ENCODE results near the gene CAMTA1. TPM values are rescaled to one million over a fixed set of nuclear protein-coding genes. Genes with fewer than 3 reads are reported as not detected.

The CAMTA1 gene
- total and polyA plus RNA-seq, 4 donors, result 18.0 to 93.5 (median 35.8) TPM

DNA sequence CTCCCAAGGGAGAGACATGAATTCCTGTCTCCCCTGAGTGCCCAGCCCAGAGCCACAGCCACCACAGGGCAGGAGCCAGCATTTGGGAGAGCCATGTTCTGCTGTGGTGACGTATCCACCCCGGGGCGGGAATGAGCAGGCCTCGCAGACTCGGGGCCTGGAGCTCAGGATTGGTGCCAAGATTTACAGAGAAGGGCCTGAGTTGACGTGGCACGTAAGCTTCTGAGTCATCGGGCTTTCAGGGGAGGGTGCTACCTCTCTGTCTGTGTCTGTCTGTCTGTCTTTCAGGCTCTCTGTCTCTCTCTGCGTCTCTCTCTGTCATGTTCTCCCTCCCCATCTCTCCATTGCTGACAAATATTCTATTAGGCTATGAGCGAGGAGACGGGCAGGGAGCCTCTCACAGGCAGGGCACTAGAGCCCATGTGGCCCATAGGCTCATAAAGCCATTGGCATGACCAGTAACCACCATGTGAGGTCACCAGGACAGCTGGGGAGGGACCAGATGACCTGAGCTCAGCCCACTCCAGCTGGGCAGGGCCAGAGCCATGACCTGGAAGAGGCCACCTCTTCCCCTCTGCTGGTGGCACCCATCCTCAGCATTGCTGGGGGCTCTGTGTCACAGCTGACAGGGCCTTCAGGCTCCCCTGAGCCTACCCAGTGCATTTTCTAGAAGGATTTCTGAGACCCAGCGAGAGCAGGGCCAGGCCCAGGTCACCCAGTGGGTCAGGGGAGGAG lies 685.8 kb downstream of the CAMTA1 start:
- H3K9me3 ChIP-seq (ENCODE audit: control insufficient read depth in 4 of 4, low read length in 3 of 4), result no peaks in the 10 kb centered on the region
- no peaks in the 10 kb centered on the region for H3K4me1 ChIP-seq (ENCODE audit: control insufficient read depth in 4 of 4, insufficient read depth in 4 of 4, low read length in 3 of 4)
- TF ChIP-seq NR2F2 (IDR thresholded peaks at IDR 0.05) (no peak), RXRA (IDR thresholded peaks at IDR 0.05) (no peak), JUND (IDR thresholded peaks at IDR 0.05) (peak in 1 of 2 donors; percentile 34)
- TF ChIP-seq, protein P1, sequence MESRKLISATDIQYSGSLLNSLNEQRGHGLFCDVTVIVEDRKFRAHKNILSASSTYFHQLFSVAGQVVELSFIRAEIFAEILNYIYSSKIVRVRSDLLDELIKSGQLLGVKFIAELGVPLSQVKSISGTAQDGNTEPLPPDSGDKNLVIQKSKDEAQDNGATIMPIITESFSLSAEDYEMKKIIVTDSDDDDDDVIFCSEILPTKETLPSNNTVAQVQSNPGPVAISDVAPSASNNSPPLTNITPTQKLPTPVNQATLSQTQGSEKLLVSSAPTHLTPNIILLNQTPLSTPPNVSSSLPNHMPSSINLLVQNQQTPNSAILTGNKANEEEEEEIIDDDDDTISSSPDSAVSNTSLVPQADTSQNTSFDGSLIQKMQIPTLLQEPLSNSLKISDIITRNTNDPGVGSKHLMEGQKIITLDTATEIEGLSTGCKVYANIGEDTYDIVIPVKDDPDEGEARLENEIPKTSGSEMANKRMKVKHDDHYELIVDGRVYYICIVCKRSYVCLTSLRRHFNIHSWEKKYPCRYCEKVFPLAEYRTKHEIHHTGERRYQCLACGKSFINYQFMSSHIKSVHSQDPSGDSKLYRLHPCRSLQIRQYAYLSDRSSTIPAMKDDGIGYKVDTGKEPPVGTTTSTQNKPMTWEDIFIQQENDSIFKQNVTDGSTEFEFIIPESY (IDR thresholded peaks at IDR 0.05), result no peak
- DNase-seq (ENCODE audit: low spot score), result no peak
- no peaks in the 10 kb centered on the region for H3K36me3 ChIP-seq (ENCODE audit: control insufficient read depth in 4 of 4, insufficient read depth in 3 of 4, low read depth in 1 of 4, low read length in 3 of 4)
- no peaks in the 10 kb centered on the region for H3K27me3 ChIP-seq (ENCODE audit: control insufficient read depth in 4 of 4, insufficient read depth in 4 of 4, low read length in 3 of 4)
- H3K27ac ChIP-seq (ENCODE audit: low read depth in 1 of 2, low read length in 2 of 2), result no peak overlapping the region
- 82% methylated on average over 12 of the region's 12 CpGs for WGBS
- no peak overlapping the region for H3K9ac ChIP-seq (ENCODE audit: low read depth in 1 of 2, low read length in 2 of 2)
- no peak overlapping the region for H3K4me3 ChIP-seq (ENCODE audit: low read depth in 1 of 3, low read length in 3 of 3)

- H3K36me3 ChIP-seq (ENCODE audit: control insufficient read depth in 4 of 4, insufficient read depth in 3 of 4, low read depth in 1 of 4, low read length in 3 of 4), result no peaks in the 10 kb centered on the region
- no peak for DNase-seq (ENCODE audit: low spot score)
- no peaks in the 10 kb centered on the region for H3K4me1 ChIP-seq (ENCODE audit: control insufficient read depth in 4 of 4, insufficient read depth in 4 of 4, low read length in 3 of 4)
- TF ChIP-seq, protein P2, sequence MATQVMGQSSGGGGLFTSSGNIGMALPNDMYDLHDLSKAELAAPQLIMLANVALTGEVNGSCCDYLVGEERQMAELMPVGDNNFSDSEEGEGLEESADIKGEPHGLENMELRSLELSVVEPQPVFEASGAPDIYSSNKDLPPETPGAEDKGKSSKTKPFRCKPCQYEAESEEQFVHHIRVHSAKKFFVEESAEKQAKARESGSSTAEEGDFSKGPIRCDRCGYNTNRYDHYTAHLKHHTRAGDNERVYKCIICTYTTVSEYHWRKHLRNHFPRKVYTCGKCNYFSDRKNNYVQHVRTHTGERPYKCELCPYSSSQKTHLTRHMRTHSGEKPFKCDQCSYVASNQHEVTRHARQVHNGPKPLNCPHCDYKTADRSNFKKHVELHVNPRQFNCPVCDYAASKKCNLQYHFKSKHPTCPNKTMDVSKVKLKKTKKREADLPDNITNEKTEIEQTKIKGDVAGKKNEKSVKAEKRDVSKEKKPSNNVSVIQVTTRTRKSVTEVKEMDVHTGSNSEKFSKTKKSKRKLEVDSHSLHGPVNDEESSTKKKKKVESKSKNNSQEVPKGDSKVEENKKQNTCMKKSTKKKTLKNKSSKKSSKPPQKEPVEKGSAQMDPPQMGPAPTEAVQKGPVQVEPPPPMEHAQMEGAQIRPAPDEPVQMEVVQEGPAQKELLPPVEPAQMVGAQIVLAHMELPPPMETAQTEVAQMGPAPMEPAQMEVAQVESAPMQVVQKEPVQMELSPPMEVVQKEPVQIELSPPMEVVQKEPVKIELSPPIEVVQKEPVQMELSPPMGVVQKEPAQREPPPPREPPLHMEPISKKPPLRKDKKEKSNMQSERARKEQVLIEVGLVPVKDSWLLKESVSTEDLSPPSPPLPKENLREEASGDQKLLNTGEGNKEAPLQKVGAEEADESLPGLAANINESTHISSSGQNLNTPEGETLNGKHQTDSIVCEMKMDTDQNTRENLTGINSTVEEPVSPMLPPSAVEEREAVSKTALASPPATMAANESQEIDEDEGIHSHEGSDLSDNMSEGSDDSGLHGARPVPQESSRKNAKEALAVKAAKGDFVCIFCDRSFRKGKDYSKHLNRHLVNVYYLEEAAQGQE (IDR thresholded peaks at IDR 0.05), result no peak
- TF ChIP-seq JUND (IDR thresholded peaks at IDR 0.05) (no peak), YY1 (IDR thresholded peaks at IDR 0.05) (no peak), CTCF (IDR thresholded peaks at IDR 0.05; ENCODE audit: low read depth, low read length, missing input control) (no peak), HNF4A (conservative IDR thresholded peaks at IDR 0.05) (no peak), ATF3 (IDR thresholded peaks at IDR 0.05) (no peak), GABPA (IDR thresholded peaks at IDR 0.05 in 1 of 2, conservative IDR thresholded peaks at IDR 0.05 in 1 of 2) (no peak), RXRA (IDR thresholded peaks at IDR 0.05) (no peak), HNF4G (IDR thresholded peaks at IDR 0.05) (no peak), FOXA2 (IDR thresholded peaks at IDR 0.05) (no peak), FOXA1 (IDR thresholded peaks at IDR 0.05) (no peak), RAD21 (IDR thresholded peaks at IDR 0.05) (no peak), TAF1 (conservative IDR thresholded peaks at IDR 0.05) (no peak), EGR1 (IDR thresholded peaks at IDR 0.05; ENCODE audit: low read depth in 2 of 2) (no peak)
- TF ChIP-seq, protein P1 (IDR thresholded peaks at IDR 0.05), result no peak
- TF ChIP-seq, protein P3, sequence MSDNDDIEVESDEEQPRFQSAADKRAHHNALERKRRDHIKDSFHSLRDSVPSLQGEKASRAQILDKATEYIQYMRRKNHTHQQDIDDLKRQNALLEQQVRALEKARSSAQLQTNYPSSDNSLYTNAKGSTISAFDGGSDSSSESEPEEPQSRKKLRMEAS (IDR thresholded peaks at IDR 0.05), result no peak
- no peaks in the 10 kb centered on the region for H3K9me3 ChIP-seq (ENCODE audit: control insufficient read depth in 4 of 4, low read length in 3 of 4)
- H3K9ac ChIP-seq (ENCODE audit: low read depth in 1 of 2, low read length in 2 of 2), result no peak overlapping the region
- H3K27me3 ChIP-seq (ENCODE audit: control insufficient read depth in 4 of 4, insufficient read depth in 4 of 4, low read length in 3 of 4), result no peaks in the 10 kb centered on the region
- 87% methylated on average over 14 of the region's 14 CpGs for WGBS
- H3K4me3 ChIP-seq (ENCODE audit: low read depth in 1 of 3, low read length in 3 of 3), result no peak overlapping the region
- no peak overlapping the region for H3K27ac ChIP-seq (ENCODE audit: low read depth in 1 of 2, low read length in 2 of 2)
These were observed 686.6 kb downstream of the CAMTA1 start for GRCh38 chr1:7471836-7472235.

Measured in liver (tissue), 9 donors.